GF-D8 (cell line): ENCODE measurements around the gene BICDL1.

ENCODE experiments used
- DNase-seq: peaks from one replicate; lab custom pipeline; 2025; lab: John Stamatoyannopoulos, UW

The BICDL1 gene

DNA sequence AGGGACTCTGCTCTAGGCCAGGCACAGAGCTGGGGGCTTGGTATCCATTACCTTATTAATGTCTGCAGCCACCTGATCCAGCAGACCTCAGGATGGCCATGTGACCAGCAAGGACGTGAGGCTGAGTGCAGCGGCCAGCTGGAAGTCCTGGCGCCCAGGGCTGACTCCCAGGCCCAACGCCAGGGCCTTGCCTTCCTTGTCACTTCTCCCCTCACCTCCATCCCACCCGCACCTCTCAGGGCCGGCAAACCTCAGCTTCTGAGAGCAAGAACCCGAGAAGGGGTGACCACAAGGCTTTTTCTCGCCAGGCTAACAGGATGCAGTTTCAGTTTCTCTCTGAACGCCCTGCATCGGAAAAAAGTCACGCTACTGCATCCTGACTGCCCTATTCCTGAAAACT is 112.1 kb downstream of the BICDL1 start:
- no peak for DNase-seq

GRCh38 chr12:120101617-120102016 is 112.6 kb downstream of the BICDL1 start:
- no peak for DNase-seq

GRCh38 chr12:120102189-120103043 is 113.4 kb downstream of the BICDL1 start:
- no peak for DNase-seq

GRCh38 chr12:120103044-120103338 is 114.0 kb downstream of the BICDL1 start:
- no peak for DNase-seq

- no peak for DNase-seq
Observed at GRCh38 chr12:120103371-120103770, 114.3 kb downstream of the BICDL1 start.

GRCh38 chr12:120106151-120106550 is 117.1 kb downstream of the BICDL1 start:
- DNase-seq: no peak

DNA sequence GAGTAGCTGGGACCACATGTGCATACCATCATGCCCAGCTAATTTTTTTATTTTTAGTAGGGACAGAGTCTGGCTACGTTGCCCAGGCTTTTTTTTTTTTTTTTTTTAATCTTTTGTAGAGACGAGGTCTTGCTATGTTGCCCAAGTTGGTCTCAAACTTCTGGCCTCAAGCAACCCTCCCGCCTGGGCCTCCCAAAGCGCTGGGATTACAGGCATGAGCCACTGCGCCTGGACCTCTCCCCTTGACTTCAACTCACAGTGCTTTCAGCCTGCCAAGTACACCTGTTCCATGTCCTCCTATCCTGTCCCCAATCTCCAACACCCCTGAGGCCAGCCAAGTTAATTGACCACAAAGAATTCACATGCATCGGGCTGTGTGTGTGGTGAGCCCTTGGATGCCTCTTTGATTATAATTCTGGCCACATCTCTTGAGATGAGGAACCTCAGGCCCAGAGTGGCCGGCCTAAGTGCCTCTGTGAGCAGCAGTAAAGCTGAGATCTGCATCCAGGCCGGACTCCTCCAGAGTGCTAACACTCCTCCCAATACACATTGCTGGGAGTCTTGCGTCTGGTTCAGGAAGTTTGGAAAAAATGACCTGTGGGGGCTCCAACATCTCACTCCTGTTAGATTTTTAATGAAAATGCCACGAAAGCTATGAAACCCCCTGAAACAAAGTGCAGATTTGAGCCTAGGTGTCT is 120.7 kb downstream of the BICDL1 start:
- no peak for DNase-seq

DNA sequence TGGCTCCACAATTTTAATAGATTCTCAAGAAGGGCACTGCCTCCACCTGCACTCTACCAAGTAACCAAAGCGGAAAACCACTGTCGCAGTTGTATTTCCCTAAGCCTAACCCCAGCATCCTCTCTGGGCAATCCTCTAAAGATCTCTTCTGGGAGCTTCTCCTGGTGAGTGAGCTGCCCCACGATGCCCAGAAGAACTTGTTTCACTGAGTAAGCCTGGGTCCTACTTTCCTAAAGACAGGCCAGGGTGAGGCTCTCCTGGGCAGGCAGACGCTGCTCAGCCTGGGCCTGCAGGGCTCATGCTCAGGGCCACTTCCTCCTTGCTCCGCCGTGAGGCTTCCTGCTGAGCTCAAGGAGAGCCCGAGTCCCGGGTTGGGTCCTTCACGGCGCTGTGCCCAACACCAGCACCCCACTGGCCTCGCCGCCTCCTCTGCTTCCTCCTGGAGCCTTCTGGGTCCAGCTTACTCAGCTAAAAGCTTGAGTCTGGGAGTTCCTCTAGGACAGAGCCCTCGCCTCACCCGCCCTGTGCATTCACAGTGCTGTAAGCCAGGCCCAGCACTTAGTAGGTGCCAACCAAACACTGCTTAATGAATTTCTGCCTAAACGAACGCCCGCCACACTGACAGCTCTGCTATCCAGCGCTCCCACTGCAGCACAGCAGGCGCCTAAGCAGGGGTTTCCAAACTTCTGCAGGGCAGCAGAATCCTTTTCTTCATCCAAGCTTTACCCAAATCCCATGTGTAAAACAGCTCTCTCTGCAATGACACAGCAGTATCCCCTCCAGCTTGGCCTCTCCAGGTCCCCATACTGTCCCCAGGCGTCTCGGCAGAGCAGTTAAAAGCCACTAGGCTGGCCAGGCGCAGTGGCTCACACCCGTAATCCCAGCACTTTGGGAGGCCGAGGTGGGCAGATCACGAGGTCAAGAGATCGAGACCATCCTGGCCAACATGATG is 121.8 kb downstream of the BICDL1 start:
- DNase-seq: peak; percentile 87

DNA sequence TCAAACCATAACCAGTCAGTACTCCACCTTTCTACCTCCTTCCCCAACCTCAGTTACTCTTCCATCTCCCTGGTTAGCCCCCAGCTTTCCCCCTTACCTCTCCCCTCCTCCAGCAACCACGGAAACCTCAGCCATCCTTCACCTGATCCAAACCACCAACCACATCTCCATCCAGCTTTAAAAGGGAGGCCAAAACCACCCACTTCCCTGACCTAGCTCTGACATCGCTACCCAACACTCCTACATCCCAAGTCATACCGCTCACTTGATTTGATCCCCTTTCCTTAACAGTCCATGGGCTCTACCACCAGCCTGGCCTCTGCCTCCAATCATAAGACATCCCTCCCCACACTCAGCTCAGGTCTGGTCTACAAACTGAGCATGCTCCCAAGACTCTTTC is 126.0 kb downstream of the BICDL1 start:
- DNase-seq: no peak

DNA sequence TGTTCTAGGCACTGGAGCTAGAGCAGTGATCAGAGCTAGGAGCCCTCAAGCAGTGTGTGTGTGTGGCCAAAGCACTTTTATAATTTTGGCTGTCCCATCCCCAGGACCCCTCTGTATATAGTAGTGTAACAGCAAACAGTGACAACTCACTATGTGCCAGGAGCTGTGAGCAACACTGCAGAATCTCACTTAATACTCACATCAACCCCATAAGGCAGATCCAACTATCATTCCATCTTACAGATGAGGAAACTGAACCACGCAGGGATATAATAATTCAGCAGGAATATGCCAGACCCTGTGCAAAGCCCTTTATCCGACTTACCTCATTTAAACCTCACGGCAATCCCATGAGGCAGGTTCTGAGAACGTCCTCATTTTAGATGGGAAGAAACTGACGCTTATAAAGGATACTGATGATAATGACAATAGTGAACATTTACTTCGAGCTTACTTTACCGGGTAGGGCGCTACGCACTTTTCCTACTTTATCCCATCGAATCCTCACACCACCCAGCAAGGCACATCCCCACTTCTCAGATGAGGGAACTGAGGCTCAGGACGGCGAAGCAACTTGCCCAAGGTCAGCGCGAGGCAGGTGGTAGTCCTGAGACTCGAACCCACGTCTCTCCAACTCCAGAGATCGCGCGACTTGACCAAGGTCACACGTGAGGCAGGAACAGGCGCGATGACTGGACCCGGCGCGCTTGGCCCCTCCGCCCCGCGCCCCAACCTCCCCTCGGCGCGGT is 126.8 kb downstream of the BICDL1 start:
- no peak for DNase-seq

GRCh38 chr12:120116441-120116791 is 127.4 kb downstream of the BICDL1 start, which contains the start of gene RAB35:
Gene RAB35, minus strand, starts transcription at chr12:120116753. Its CDS starts 103 bp downstream, at chr12:120116650.
- no peak for DNase-seq

DNA sequence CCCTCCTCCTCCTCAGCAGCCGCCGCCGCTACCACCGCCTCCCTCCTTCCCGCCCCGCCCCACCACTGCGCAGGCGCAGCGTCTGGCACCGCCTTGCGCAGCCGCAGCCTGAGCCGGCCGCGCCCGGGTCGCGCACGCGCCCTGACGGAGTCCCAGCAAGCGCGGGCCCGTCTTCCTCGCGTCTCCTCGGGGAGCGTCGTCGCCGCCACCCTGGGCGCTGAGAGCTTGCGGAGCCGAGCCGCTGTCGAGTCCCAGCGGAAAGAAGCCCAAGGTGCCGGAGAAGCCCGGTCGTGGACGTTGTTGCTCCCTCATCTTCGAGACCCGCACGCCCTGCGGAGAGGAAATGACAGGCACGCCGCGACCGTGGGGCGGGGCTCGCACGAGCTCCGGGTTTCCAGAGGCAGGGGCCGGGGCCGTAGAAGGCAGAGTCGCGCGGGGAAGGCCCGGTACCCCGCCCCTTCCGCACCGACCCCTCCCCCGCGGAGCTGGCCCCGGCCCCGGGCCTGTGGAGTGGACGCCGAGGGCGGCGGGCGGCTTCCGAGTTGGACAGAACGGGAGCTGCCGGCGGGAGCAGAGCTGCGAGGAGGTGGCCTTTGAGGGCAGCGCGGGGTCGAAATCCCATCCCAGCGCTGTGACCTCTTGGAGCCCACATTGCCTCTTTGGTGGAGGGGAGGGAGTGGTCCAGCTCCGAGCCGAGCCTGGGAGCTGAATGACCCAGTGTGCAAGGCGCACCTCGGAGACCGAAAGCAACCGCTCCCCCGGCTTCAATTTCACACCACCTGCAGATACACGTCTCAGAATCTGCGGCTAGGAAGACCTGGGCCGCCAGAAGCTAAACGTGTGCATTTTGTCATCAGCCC is 128.0 kb downstream of the BICDL1 start:
- DNase-seq: peak; percentile 83

GRCh38 chr12:120117961-120118320 is 128.9 kb downstream of the BICDL1 start:
- no peak for DNase-seq

- DNase-seq: no peak
Observed at GRCh38 chr12:120118321-120119061, 129.5 kb downstream of the BICDL1 start.

DNA sequence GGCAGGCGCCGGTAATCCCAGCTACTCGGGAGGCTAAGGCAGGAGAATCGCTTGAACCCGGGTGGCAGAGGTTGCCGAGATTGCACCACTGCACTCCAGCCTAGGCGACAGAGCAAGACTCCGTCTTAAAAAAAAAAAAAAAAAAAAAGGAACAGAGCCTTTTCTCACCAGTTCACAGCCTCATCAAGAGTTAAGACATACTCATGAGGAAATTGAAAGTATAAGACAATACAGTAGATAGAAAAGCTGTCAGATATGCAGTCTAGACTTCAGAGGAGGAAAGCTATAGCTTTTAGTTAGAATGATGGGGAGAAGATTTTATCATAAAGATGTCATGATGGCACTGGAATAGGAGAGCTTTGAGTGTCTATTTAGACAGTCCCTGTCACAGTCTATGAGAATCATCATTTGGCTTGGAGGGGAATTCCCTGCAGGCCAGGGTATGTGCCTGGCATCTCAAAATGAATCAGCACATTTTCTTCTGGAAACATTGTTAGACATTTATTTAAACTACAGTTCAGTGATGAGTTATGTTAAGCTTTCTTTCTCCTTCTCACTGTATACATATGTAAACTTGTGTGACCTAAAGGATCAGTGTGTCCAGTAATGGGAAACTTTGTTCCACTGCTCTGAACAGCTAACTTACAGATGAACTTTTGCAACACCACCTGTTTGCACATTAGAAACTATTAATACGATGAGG is 130.4 kb downstream of the BICDL1 start:
- DNase-seq: no peak

DNA sequence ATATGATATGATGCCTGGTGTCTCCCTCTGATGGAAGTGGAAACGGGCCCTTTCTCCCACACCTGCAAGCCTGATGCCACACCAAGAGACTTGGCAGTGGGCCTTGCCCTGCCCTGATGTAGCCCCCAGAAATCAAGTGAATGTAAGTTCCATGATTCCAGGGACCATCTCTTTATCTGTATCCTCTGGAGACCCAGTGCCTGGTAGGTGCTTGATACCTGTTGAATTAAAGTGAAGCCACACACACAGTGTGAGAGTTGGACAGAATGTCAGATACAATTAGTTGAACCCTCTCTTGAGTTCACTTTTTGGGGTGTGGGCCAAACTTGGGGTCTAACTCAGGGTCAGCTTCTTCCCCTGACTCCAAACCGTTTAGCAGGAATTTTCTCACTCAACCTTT is 132.3 kb downstream of the BICDL1 start:
- no peak for DNase-seq

DNA sequence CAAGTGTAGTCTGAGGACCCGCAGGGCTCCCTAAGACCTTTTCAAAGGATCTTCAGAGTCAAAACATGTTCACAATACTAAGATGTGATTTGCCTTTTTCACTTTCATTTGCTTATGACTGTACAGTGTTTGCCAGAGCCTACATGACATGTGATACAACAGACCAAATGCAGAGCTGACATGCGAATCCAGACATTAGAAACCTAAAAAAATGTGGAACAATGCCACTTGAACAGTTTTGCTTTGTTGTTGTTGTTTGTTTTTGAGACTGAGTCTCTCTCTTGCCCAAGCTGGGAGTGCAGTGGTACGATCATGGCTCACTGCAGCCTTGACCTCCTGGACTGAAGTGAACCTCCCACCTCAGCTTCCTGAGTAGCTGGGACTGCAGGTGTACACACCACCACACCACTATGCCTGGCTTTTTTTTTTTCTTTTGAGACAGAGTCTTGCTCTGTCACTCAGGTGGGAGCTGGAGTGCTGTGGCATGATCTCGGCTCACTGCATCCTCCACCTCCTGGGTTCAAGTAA is 132.8 kb downstream of the BICDL1 start:
- no peak for DNase-seq

DNA sequence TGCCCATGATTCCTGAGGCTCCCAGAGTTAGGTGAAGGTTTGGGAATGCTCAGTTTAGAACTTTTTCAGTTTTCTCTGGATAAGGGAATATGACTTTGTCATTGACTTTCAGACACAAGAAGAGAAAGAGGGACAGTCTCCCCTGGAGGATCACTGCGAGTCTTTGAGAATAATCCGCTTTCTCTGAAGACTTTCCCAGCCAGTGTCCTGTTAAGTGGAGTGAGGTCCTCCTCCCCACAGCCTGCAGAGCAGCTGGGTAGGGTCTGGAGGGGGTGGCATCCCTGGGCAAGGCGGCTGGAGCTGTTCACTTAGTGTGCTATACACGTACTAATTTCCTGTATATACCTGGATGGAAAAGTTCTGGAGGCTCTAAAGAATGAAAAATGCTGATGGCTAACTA is 136.0 kb downstream of the BICDL1 start:
- DNase-seq: no peak
